Measurements from ENCODE around the gene CHPF.

CHPF gene

GRCh38 chr2:219497495-219498279 lies 45.9 kb downstream of the CHPF start:
- DNase-seq (ENCODE audit: low read depth in 2 of 2): no peak

GRCh38 chr2:219496825-219497494 lies 46.6 kb downstream of the CHPF start:
- no peak for DNase-seq (ENCODE audit: low read depth in 2 of 2)

- DNase-seq (ENCODE audit: low read depth in 2 of 2): no peak
Measured at GRCh38 chr2:219496247-219496824, 47.3 kb downstream of the CHPF start.

DNA sequence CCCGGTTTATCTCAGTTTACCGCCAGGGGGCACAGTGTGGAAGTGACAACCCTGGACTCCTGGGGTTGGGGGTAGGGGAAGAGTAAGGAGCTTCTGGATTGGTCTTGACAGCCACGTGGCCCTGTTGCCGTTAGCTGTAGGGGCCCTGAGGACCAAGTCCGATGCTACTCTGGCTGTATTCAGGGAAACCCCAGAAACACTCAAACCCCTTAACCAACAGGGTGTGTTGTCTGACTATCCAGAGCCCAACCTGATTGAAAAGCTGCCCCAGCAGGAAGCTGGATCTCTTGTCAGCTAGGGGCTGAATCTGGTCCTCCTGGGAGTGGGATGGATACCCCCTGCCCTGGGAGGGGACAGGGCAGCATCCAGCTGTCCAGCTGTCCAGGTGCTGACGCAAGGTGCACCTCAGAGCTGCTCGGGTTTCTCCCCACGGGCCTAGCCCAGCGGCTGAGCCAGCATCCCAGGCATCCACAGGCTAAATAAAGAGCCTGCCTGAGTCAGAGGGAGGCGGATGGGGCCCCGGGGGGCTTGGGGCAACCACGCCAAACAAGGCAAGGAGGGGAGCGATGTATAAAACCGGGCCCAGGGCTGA lies 48.0 kb downstream of the CHPF start:
- DNase-seq (ENCODE audit: low read depth in 2 of 2): peak in 1 of 2 donors; percentile 24

DNA sequence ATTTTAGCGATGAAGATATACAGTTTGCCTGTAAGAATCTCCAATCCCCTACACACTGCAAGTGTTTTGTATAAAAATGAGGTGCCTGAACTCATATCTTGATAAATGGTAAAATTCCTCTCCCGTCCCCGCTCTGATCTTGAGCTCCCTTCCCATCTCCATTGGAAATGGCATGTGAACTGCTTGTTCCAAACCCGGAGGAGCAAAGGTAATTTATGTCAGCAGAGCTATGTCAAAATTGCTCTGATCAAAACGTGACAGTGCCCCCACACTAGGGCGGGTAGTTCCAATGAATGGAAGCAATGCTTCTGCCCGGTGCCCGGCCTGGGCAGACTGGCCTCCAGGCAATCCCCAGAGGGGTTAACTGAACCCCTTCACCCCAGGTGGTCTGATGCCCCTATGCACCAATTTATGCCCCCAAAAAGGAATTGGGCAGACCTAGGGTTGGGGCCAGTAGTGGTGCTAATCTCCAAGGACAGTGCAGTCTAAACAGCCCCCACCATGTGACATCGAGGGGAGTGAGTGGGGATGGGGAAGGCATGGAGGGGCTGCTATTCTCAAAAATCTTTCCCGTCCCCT lies 48.6 kb downstream of the CHPF start:
- DNase-seq (ENCODE audit: low read depth in 2 of 2): no peak

DNA sequence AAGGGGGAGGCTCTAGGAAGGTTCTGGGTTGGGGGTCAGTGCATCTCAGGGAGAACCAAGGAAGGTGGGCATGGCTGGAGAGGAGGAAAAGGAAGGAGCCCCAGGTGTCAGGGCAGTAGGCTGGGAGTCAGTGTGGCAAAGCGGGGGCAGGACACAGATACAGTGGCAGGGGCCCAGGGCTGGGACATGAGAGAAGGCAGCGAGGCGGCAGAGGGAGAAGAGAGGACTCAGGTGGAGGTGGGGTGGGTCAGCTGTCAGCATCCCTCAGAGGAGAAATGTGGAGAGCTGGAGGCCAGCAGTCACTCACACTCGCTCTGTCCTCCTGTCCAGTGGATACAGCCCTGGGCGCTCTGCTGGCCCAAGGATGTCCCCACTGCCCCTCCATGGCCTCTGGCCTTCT lies 50.5 kb downstream of the CHPF start:
- DNase-seq (ENCODE audit: low read depth in 2 of 2): no peak

GRCh38 chr2:219492575-219492974 lies 51.0 kb downstream of the CHPF start:
- no peak for DNase-seq (ENCODE audit: low read depth in 2 of 2)

DNA sequence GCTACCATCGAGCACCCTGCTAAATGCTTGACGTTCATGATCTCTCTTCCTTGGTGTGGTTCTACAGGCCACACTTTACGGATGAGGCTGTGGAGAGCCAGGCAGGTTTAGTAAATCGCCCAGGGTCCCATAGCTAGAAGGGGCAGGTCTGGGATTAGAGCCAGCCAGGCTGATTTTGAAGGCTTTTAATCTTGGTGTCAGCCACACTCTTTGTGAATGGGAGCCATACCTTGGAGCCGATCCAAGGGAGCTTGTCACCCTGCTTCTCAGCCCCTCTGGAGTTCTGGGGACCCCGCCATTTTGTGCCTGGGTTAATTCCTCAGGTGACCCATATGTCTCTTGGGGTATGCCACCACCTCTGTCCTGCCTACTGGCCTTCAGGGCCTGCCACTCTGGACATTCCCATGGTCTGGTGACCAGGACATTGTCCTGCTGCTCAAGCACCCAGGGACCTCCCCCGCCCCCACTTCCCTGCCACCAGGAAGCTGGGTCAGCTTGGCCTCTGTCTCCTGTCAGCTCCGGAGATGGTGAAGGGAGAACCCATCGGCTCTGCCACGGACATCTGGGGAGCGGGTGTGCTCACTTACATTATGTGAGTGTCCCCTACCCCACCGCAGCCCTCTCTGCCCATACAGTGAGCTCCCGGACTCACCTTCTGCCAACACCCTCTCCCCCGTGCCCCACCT lies 52.2 kb downstream of the CHPF start:
- no peak for DNase-seq (ENCODE audit: low read depth in 2 of 2)

GRCh38 chr2:219490600-219491130 lies 52.9 kb downstream of the CHPF start:
- no peak for DNase-seq (ENCODE audit: low read depth in 2 of 2)

DNA sequence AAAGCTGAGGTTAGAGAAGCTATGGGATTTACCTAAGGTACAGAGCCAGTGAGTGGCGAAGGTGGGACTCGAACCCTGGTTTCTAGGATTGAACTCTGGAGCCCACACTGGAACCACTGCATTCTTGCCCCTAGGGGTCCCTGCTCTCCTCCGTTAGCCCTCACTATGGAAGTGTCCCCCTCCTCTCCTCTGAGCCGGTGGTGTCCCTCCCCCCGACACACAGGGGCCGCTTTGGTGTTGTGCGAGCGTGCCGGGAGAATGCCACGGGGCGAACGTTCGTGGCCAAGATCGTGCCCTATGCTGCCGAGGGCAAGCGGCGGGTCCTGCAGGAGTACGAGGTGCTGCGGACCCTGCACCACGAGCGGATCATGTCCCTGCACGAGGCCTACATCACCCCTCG lies 53.4 kb downstream of the CHPF start:
- DNase-seq (ENCODE audit: low read depth in 2 of 2): no peak

GRCh38 chr2:219489315-219489714 lies 54.3 kb downstream of the CHPF start:
- DNase-seq (ENCODE audit: low read depth in 2 of 2): no peak

Data from stimulated activated CD8-positive, alpha-beta memory T cell treated with anti-CD3 and anti-CD28 coated beads, Interleukin-2, amount 100 ng/mL, for 1 hour (primary cell).